Right forelimb (tissue), 1 donor: ENCODE results near the gene ENTREP3.
A peak's percentile ranks its signal among the peaks of the same experiment; 100 is the strongest.
"Not testable (repeated sequence)": the region's sequence is repeated elsewhere in the genome, so short reads cannot be mapped to it uniquely, and the experiment has no call there.

Source experiments
- DNase-seq: peaks from one replicate; pipeline ENCODE4 v3.0.0-alpha.2; 2018

Gene ENTREP3

GRCh38 chr1:155250633-155251449 is 4.4 kb downstream of the ENTREP3 start:
- peak; percentile 93 for DNase-seq

- no peak for DNase-seq
These were observed 5.0 kb downstream of the ENTREP3 start for GRCh38 chr1:155250246-155250632.

- DNase-seq = no peak
These were observed 7.4 kb downstream of the ENTREP3 start for GRCh38 chr1:155247667-155248553.

GRCh38 chr1:155246796-155247195 is 8.5 kb downstream of the ENTREP3 start:
- DNase-seq = not testable (repeated sequence)

GRCh38 chr1:155245163-155245524 is 10.1 kb downstream of the ENTREP3 start:
- no peak for DNase-seq

- peak; percentile 99 for DNase-seq
These were observed 10.7 kb downstream of the ENTREP3 start for GRCh38 chr1:155244368-155245162.

- no peak for DNase-seq
These were observed 12.4 kb downstream of the ENTREP3 start for GRCh38 chr1:155242805-155243358.

GRCh38 chr1:155241841-155242264 is 13.4 kb downstream of the ENTREP3 start:
- DNase-seq = no peak

- DNase-seq = peak; percentile 79
These were observed 14.1 kb downstream of the ENTREP3 start for GRCh38 chr1:155241069-155241679.

- DNase-seq = no peak
These were observed 18.8 kb downstream of the ENTREP3 start for GRCh38 chr1:155236451-155236850.

GRCh38 chr1:155235375-155235774 is 19.9 kb downstream of the ENTREP3 start:
- not testable (repeated sequence) for DNase-seq

- DNase-seq = not testable (repeated sequence)
These were observed 21.8 kb downstream of the ENTREP3 start for GRCh38 chr1:155233502-155233901.

GRCh38 chr1:155232001-155232978 is 23.0 kb downstream of the ENTREP3 start:
- DNase-seq = peak; percentile 85

GRCh38 chr1:155231302-155231701 is 24.0 kb downstream of the ENTREP3 start:
- DNase-seq = not testable (repeated sequence)

- no peak for DNase-seq
These were observed 27.2 kb downstream of the ENTREP3 start for GRCh38 chr1:155228096-155228427.

GRCh38 chr1:155227261-155228095 is 27.8 kb downstream of the ENTREP3 start:
- peak; percentile 99 for DNase-seq

- peak; percentile 74 for DNase-seq
These were observed 28.4 kb downstream of the ENTREP3 start for GRCh38 chr1:155226910-155227260.

- DNase-seq = peak; percentile 82
These were observed 28.9 kb downstream of the ENTREP3 start for GRCh38 chr1:155226188-155226909.

- not testable (repeated sequence) for DNase-seq
These were observed 29.9 kb downstream of the ENTREP3 start for GRCh38 chr1:155225404-155225759.

- DNase-seq = no peak
These were observed 32.2 kb downstream of the ENTREP3 start for GRCh38 chr1:155223047-155223446.
